ENCODE measurements around the gene RMI2.

RMI2 gene

DNA sequence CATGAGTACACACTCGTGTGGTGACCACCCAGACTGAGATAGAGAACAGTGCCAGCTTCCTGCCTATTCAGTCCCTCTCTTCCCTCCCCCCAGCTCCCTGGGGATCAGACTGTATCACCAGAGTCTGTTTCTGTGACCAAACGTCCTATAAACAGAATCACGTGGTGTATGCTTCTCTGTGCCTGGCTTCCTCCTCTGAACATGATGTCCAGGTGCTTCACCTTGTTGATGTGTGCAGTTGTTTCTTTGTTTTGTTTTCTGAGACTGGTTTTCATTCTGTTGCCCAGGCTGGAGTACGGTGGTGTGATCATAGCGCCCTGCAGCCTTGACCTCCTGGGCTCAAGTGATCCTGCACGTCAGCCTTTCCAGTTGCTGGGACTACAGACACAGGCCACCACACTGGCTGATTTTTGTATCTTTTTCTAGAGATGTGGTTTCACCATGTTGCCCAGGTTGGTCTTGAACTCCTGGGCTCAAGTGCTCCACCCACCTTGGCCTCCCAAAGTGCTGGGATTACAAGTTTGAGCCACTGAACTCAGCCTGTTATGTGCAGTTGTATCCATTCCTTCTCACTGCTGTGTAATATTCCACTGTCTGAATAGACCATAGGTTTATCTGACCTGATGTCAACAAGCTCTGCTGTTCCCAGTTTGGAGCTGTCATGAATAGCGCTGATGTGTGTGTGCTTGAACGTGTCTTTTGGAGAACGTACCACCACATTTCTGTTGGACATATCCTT, 35.2 kb upstream of the RMI2 start:
- no peak for DNase-seq

DNA sequence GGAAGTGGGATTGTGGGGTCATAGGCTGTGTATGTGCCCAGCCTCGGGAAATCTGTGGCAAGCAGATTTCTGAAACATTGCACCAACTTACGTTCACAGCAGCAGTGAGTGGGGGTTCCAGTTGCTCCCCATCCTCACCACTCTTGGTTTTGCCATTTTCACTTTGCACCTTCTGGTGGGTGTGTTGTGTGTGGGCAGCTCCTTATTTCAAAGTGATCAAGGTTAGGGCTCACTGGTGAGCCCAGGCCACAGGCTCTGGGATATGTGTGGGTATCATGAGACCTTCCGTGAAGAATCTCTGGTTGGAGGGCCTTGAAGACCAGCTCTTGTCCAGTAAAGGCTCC, 34.7 kb upstream of the RMI2 start:
- no peak for DNase-seq

DNA sequence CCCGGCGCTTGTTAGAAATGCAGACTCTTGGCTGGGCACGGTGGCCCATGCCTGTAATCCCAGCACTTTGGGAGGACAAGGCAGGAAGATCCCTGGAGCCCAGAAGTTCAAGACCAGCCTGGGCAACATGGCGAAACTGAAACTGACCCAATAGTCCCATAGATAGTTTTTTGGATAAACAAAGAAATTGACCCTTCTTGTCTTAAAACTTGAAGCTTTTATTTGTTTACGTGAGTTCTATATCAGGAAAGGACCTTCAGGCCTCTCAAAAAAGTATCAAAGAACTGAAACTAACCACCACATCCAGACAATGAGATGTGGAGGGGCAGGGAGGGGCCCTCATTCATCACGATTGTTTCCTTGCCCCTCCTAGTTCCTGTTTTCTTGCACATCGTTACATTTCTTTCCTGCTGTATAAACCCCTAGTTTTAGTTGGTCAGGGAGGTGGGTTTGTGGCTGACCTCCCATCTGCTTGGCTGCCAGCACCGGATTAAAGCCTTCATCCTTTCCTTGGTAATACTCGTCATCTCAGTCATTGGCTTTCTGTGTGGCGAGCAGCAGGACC, 34.2 kb upstream of the RMI2 start:
- no peak for DNase-seq

DNA sequence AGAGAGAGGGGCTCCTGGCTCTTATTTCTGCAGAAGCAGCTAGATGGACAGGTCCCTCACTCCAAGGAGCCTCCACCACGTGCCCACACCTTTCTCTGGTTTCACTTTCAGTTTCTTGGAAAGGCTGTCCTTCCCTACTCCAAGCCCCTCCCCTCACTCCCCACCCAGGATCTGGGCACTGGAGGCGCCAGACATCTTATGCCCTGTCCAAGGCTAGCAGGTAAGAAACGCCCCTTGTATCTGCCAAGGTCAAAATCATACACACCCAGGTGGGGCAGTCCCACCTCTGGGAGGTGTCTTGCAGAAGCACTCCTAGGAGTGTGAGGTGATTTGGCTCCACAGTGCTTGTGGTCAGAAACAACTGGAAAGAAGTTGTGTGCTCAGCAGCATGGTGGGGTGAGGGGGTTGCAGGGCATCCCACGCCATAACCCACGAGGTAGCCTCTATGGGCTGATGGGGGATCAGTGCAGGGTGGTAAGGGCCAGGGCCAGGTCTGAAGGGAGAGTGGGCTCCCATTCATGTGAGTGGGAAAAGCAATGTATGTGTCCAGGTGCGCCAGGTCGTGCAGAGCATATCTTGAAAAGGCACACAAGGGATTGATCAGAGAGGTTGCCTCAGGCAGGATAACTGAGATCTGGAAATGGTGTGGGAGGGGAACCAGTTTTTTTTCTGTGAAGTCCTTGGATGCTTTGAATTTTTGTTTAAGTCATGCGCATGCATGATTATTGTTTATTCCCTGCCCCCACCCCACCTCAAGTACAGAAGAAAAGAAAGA, 32.4 kb upstream of the RMI2 start:
- DNase-seq = no peak

DNA sequence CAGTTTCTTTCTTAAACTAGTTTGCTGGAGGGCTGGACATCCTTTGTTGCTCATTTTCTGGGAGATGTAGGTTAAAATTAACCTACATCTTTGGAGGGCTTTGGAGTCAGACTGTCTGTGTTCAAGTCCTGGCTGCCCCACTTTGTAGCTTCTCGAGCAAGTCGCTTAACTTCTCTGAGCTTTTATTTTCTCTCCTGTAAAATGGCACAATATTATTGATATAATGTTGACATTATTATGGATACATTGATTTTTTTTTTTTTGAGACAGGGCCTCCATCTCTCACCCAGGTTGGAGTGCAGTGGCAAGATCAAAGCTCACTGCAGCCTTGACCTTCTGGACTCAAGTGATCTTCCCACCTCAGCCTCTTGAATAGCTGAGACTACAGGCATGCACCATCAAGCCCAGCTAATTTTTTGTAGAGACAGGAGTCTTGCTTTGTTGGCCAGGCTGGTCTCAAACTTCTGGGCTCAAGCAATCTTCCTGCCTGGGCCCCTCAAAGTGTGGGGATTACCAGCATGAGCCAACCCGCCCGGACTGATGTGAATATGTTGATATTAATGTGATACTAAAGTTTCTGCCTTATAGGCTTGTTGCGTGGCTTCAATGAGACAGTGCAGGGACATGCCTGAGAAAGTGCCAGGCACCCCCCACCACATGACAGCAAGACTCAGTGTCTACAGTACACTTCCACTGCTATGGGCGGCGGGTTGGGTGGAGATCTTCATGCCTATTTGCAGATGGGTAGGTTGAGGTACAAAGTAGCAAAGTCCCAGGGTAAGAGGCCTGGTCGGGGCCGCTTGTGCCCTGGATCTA, 31.6 kb upstream of the RMI2 start:
- DNase-seq = no peak

DNA sequence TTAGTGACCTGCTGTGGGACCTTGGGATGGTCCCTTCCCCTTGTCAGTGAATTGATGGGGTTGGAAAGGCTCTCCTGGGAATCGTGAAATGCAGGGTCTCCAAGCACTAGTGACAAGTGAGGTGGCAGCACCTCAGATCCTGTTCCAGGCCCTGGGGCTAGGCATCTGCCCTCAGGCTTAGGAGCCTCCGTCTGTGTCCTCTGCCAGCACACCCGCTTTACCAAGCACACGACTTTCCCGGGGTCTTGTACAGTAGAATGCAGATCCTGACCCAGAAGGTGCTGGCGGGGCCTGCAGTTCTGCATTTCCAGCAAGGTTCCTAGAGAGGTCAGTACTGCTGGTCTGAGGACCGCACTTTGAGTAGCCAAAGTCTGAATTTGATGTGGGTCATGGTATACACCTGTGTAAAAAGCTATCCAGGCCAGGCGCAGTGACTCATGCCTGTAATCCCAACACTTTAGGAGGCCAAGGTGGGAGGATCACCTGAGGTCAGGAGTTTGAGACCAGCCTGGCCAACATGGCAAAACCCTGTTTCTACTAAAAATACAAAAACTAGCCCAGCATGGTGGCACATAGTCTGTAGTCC, 30.9 kb upstream of the RMI2 start:
- DNase-seq = no peak

DNA sequence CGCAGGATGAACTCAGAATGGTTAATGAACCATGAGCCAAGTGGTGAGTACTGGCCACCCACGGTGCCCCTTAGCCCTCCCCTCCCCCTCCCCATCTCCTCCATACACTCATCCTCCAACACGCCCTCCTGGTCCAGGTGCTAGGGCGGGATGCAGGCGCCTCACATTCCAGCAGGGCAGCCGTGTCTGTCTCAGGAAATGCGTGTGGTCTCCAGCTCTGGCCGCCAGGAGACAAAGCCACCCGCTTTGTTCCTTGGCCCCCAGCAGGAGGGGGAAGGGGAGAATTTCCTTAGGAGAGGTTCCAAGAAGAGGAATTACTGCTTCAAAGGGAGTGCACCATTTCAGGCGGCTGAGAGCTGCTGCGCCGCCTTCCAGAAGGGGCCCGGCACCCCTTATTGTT, 29.7 kb upstream of the RMI2 start:
- DNase-seq = no peak

DNA sequence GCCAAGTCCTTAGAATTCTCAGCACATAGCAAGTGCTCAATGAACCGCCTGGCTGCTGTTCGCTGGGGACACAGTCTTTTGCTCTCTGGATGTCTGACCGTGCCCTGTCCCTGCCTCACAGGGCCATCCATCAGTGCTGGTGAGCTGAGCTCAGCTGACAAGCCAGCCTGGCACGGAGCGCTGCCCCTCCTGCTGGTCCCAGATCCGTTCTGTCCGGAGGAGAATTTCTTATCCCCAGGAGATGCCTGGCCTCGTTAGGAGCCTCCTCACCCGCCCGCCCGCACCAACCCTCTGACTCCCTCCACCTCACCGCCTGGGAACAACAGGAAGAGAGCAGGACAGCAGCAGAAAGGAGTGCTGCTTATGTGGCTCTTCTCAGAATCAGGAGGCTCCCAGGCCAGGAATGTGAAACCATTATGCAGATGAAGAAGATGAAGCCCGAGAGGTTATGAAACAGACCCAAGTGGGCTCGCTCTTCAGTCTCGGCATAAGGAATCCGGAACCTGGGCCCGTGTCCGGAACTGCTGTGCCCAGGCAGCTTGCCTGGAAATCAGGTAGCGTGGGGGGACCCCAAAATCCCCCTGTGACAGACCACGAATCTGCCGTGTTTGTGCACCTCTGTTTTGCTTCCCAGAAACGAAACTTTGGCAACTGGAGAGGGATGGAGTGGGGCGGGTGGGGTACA, 28.8 kb upstream of the RMI2 start:
- peak in 1 of 51 donors; percentile 7 for DNase-seq

DNA sequence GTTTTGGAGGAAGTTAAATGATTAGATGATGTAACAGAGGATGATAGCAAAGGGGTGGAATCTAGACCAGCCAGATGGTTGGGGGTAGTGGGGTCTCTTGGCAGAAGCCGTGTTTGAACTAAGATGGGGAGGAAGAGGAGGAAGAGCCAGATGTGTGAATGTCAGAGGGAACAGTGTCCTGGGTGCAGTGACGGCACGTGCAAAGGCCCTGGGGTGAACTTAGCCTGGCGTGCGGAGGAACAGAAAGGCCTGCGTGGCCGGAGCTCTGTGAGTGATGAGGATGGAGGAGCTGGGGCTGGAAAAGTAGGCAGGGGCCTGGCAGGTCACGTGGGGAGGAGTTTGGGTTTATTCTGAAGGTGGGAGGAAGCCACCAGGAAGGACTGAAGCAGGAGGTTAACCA, 26.4 kb upstream of the RMI2 start:
- no peak for DNase-seq

DNA sequence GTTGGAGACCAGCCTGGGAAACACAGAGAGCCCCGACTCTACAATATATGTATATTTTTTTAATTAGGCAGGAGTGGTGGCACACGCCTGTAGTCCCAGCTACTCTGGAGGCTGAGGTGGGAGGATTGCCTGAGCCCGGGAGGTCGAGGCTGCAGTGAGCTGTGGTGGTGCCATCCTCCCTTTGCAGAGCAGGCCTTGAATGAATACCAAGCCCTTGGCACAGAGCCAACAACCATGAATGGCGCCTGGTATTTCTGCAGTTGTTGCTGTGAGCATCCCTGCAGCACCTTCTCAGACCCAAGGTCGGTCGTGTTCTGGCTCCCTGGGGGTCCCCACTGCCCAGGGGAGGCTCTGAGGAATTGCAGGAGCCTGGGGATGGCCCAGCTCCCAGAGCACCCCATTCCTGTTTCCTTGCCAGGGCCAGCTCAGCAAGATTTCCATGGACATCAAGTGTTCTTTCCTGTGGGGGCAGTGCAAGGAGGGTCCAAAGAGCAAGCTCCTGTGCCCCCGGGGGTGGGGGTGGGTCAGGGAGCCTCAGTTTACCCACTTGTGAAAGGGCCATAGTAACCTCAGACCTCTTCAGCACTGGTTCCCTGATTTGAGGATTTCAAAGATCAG, 25.6 kb upstream of the RMI2 start:
- DNase-seq = peak in 3 of 51 donors; percentile 6 to 11 (median 9)

DNA sequence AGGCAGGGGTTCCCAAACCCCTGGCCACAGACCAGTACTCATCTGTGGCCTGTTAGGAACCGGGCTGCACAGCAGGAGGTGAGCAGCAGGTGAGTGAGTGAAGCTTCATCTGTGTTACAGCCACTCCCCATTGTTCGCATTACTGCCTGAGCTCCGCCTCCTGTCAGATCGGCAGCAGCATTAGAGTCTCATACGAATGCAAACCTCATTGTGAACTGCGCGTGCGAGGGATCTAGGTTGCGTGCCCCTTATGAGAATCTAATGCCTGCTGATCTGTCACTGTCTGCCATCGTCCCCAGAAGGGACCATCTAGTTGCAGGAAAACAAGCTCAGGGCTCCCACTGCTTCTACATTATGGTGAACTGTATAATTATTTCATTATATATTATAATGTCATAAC, 25.1 kb upstream of the RMI2 start:
- no peak for DNase-seq

DNA sequence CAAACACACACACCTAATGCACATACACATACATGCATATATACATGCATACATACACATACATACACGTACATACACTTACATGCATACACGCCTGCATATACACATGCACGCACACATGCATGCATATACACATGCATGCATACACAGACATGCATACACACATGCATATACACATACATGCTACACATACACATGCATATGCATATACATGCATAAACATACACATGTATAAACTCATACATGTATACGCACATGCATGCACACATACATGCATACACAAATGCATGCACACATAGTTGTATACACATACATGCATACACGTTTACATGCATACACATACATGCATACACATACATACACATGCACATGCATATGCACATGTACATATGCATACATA, 23.6 kb upstream of the RMI2 start:
- no peak for DNase-seq

DNA sequence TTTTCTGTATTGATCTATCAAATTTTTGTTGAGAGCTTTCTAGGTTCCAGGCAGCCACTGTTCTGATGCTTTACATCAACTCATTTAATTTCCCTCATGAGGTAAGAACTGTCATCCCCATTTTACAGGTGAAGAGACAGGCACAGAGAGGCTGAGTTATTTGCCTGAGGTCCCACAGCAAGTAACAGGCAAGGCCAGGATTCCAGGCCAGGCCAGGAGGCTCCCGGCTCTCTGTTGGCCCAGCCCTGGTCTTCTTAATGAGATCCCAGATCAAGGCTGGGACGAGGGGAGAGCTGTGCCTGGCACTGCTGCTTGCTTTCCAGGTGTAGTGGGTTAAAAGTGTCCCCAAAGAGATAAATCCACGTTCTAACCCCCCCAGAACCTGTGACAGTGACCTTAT, 22.4 kb upstream of the RMI2 start:
- no peak for DNase-seq

DNA sequence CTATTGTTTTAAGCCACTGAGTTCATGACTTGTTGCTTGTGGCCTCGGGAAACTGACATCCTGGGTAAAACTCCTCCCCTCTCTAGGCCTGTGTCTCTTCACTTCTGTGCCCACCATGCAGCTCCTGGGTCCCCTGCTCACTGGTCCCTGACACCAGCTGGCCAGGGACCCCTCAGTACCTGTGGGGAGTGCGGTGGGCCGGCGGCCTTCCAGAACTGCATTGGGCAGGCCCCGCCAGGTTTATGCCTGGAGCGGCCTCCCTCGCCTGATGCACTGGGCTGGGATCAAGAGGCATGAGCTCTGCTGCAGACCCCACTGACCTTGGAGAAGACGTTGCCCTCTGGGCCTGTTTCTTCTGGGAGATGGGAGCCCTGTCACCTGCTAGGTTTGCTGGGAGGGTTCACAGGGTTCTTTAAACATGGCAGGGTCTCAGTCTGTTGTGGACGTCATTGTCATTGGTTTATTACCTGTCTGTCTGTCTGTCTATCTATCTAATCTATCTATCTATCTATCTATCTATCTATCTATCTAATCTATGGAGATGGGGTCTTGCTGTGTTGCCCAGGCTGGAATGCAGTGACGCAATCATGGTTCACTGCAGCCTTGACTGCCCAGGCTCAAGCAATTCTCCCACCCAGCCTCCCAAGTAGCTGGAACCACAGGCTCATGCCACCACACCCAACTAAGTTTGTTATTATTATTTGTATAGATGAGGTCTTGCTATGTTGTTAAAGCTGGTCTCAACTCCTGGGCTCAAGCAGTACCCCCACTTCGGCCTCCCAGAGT, 21.5 kb upstream of the RMI2 start:
- no peak for DNase-seq

DNA sequence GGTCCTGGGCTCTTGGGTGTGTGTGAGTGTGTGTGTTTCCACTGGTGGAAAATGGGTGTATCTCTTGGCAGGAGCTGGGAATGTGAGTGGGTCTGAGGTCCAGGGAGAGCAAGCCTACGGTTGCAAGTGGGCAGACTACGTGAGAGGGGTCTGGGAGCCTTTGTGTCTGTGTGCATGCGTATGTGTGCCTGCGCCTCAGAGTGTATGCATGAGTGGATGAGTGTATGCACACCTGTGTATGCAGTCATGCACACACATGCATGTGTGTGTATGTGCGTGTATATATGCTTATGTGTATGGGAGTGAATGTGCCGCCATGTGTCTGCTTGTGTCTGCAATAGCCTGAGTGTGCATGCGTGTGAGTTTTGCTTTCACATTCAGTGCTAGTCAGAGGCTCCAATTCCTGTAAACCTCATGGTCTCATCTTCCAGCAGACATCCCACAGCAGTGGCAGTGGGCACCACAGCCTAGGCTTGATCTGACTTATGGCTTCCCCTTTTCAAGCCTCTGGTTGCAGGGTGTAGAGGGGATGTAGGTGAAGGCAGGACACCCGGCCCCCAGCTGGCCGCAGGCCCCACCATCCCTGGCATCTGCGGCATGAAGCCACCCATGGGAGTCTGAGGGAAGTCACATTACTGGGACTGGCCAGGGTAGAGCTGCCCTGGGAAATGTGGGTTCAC, 19.7 kb upstream of the RMI2 start:
- peak in 1 of 51 donors; percentile 18 for DNase-seq

DNA sequence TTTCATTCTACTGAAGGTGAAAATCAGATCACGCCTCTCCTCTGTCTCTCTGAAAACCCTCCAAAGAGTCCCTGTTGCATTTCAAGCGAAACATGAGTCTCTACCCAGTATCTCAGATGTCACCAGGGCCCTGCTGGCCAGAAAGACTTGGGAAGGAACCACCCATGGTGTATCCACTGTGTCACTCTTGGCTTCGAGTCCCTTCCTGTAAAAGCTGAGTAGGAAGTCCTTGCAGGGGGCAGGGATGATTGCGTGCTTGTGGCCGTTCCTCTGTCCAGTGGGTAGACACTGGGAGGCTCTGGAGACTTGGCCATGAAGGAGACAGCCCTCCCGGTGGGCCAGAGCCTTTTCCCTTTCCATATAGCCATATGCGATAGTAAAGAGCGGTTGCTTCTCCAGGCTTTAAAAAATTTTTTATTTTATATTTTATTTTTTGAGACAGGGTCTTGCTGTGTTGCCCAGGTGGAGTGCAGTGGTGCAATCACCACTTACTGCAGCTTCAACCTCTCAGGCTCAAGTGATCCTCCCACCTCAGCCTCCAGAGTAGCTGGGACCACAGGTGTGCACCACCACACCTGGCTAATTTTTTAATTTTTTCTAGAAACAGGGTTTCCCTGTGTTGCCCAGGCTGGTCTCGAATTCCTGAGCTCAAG, 19.0 kb upstream of the RMI2 start:
- DNase-seq = no peak

DNA sequence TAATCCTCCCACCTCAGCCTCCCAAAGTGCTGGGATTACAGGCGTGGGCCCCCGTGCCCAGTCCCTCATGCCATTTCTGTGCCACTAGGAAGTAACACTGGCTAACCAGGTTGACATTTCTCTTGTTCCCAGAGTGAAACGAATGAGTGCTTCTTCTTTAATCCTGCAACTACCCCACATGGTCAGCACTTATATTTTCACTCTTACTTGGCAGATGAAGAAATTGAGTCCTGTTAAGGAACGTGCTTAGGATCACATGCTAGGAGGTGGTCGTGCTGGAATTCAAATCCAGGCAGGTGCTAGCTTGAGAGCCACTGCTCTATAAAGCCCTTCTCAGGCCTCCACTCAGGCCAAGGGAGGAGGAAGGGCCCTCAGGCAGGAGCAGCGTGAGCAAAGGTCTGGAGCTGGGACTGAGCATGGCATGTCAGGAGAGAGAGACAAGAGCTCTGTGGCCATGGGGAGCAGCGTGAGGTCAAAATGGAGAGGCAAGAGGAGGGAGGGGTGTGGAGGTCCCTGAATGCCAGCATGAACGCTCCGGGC, 18.5 kb upstream of the RMI2 start:
- DNase-seq = no peak
